ENCODE results near the gene ATP8A2.
"Not testable (repeated sequence)": the region's sequence is repeated elsewhere in the genome, so short reads cannot be mapped to it uniquely, and the experiment has no call there.

Gene ATP8A2

DNA sequence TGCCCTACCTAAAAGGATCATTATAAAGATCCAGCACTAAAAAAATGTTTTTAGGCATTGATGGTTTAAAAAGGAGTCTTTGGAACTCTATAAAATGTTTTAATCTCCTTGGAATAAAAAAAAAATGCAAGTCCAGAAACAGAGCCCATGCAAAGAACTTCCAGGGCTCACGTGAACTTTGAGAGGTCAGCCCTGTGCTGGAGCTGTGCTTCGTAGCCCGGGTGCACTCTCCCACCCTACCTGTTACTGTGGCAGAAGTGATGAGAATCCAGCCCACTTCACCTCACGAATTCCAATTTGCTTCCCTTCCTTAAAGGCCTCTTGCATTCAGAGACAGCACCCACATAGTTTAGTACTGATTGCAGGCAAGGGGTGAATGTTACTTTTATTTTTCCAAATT, 412.3 kb downstream of the ATP8A2 start:
- in situ Hi-C loops (cut with HindIII; ENCODE audit: low sequenced_read_pairs): no loop called here

DNA sequence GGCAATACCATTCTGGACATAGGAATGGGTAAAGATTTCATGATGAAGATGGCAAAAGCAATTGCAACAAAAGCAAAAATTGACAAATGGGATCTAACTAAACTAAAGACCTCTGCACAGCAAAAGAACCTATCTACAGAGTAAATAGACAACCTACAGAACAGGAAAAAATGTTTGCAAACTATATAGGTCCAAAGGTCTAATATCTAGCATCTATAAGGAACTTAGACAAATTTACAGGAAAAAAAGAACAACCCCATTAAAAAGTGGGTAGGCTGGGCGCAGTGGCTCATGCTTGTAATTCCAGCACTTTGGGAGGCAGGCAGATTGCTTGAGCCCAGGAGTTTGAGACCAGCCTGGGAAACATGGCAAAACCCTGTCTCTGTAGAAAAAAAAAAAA, 418.4 kb downstream of the ATP8A2 start:
- in situ Hi-C loops (cut with HindIII; ENCODE audit: low sequenced_read_pairs): not testable (repeated sequence)

DNA sequence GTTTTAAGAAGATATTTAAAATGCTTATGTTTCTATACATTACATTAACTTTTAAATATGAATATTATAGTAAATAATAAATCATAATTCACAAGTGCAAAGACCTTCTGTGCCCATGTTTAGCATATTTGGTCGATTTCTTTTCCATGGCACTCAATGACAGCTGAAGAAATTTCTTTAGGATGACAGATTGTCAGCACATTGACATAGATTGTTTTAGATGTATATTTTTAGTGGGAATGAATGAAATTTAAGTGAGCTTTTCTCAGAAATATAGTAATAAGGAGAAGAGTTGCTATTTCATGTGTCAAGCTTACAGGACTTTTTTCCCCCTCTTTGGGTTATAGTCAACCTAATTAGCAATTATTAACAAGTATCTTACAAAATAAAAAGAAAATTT, 423.5 kb downstream of the ATP8A2 start:
- in situ Hi-C loops (cut with HindIII; ENCODE audit: low sequenced_read_pairs): no loop called here

DNA sequence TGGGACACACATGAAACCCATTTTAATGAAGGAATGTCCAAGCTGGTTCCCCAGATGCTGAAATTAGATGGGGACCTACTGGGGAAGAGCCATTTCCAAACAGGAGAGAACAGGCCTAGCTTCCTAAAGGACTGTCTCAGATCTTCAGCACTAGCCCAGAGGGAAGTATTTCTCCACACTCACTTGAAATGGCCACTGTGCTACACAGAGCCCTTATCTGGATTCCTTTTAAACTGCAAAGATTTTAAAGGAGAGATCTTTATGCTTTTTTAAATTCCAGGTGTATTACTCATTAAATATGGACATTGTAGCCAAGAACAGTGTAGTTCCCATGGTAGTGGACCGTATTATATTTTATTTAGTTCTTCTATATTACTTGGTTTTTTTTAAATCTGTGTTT, 424.7 kb downstream of the ATP8A2 start:
- in situ Hi-C loops (cut with HindIII; ENCODE audit: low sequenced_read_pairs): no loop called here

DNA sequence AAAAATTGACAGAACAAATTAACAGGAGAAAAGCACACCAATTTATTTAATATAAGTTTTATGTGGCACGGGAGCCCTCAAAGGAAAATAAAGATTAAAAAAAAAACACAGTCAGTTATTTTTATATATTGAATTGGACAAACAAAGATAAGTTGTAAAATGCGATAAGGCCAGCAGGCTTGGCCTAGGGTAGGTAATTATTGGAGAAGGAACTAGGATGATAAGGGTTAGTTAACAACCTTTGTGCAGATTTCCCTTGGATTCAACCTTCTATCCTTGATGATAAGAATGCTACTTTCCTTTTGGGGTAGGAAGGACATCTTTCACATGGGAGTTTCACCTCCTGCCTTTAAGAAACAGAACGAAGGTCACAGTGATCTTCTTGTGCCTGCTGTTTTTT, 427.2 kb downstream of the ATP8A2 start:
- in situ Hi-C loops (cut with HindIII; ENCODE audit: low sequenced_read_pairs): no loop called here

DNA sequence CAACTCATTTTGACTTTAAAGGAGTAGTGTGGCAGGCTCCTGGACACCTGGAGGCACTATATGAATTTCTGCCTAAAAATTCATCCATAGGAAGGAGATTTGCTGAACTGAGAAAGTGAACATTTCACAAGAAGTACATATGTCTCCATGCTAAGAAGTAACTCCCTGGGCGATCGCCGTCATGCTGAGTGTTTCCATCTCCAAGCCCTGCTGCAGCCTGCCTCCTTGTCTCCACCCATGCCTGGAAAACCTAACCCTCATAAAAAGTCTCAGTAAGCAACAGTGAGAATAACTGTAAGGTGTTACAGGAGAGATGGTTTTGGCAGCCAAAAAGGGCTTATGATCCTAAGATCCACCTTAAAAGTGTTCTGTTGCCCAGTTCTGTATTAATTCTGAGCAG, 428.7 kb downstream of the ATP8A2 start:
- in situ Hi-C loops (cut with HindIII; ENCODE audit: low sequenced_read_pairs): no loop called here

DNA sequence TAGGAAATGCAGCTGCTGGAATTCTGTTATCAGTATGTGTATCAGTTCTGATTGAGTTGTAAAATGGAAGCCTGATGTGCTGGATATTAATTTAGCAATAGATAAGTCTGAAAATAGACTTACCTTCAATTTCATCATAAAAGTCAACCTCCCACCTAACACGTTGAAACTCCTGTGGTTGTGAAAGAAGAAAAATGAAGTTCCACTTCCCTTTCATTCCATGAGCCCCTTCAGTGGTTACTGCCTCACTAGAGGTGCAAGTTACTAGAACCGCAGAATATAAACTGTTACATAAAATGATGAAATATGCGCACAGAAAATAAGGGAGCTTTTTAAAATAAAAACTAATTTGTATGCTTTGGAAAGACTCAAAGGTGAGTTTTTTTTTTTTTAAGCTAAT, 430.8 kb downstream of the ATP8A2 start:
- in situ Hi-C loops (cut with HindIII; ENCODE audit: low sequenced_read_pairs): no loop called here

DNA sequence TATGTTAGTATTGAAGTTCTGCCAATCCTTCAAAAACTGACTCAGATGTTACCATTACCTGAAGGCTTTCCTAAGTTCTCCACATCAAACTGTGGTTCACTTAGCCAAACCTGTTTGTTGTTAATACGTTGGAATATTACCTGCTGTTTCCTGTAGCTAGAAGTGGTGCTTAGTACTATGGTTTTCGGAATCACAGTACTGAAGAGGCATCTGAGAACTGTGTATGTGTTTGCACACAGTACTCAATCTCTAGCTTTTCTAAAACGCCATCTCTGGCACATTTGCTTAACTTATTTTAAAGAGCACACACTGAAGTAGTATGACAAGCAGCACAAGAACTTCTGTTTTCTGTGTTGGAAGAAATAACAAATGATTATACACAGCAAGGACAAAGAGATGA, 431.9 kb downstream of the ATP8A2 start:
- in situ Hi-C loops (cut with HindIII; ENCODE audit: low sequenced_read_pairs): no loop called here

DNA sequence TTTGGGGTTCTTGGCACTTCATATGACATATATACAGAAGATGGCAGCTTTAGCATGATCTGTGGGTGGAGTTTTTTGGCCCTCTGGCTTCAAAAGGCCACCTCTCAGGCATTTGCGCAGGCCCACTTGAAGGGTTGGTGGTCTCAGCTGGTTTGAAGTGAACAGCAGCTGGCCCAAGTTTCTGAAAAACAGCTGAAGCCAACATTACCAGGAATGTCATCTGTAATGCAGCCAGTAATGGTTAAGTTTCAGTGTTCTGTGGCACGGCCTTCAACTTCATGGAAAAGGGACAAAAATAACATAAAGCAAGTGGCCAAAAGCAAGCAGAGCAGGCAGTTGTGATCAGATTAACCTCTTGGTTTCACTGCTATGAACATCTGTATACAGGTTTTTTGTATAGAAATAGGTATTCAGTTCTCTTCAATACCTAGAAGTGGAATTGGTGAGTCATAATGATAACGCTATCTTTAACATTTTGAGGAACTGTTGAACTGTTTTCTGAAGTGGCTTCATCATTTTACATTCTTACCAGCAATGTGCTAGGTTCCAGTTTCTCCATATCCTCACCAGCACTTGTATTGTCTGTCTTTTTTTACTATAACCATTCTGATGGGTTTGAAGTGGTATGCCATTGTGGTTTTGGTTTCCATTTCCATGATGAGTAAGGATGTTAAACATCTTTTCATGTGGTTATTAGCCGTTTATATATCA, 434.6 kb downstream of the ATP8A2 start:
- in situ Hi-C loops (cut with HindIII; ENCODE audit: low sequenced_read_pairs): no loop called here

DNA sequence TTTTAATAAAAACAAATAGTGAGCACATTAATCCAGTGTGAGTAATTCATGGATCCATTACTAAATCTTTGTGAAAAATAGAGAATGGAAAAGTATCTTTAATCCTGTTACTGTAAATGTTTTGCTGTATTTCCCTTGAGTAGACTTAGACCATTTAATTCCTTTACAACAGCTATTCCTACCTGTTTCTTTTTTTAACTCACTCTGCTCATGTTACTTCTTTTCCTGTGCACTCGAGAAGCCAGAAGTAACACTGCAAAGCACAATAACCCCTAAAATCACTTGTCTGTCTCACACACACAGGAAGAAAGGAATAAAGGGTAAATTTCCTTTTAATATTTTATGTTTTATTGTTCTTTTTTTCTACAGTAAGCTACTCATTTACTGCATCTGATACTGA, 435.8 kb downstream of the ATP8A2 start:
- in situ Hi-C loops (cut with HindIII; ENCODE audit: low sequenced_read_pairs): no loop called here

DNA sequence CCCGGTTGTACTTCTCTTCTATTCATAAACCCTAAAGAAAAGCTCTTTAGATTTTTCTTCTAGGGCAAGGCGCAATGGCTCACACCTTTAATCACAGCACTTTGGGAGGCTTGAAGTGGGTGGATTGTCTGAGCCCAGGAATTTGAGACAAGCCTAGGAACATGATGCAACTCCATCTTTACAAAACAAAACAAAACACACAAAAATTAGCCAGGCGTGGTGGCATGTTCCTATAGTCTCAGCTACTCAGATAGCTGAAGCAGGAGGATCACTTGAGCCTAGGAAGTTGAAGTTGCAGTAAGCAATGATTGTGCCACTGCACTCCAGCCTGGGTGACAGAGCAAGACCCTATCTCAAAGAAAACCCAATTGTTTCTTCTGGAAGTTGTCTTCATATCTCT, 439.7 kb downstream of the ATP8A2 start:
- in situ Hi-C loops (cut with HindIII; ENCODE audit: low sequenced_read_pairs): no loop called here

DNA sequence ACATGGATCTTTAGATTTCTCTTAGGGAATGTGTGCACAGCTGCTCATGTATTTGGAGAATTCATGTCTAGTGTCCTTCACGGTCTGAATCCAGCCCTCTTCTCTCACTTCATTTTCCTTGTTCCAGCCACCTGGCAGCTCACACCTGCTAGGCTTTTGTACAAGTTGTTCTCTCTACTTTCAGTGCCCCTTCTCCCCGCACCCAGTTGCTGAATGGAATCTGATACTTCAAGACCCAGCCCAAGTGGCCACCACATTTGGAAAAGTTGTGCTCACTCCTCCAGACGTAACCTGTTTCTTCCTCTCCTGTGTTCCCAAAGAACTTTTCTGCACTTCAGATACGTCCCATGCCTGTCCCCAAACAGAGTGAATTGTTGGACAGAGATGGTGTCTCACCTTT, 444.5 kb downstream of the ATP8A2 start:
- in situ Hi-C loops (cut with HindIII; ENCODE audit: low sequenced_read_pairs): no loop called here

DNA sequence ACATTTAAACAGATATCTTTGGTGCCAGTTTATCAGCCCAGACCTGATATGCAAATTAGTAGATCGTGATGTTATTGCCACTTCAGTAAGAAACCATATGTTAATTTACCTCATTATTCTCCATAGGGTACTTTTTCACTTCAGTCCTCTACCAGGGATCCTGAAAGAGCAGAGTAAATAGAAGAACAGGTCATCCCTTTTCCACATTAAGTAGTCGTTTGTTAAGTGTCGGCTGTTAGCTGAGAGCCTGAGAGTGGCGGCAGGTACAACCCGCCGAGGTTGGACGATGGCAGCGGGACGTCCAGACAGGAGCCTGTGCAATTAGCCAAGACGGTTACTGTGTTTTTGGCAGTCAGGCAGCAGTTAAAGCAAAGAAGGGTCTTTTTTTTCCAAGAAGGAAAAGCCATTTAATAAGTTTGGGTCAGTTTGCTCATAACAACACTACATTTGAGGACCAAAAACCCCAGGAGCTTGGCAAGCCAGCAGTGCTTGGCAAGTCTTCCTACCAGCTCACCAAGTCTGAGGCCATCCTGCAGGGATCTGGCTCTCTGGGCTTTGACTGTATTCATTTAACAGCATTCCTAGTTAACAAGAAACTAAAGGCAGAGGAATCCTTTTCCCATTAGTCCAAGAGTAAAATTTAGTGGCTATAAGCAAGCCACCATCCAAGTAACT, 448.2 kb downstream of the ATP8A2 start:
- in situ Hi-C loops (cut with HindIII; ENCODE audit: low sequenced_read_pairs): no loop called here

DNA sequence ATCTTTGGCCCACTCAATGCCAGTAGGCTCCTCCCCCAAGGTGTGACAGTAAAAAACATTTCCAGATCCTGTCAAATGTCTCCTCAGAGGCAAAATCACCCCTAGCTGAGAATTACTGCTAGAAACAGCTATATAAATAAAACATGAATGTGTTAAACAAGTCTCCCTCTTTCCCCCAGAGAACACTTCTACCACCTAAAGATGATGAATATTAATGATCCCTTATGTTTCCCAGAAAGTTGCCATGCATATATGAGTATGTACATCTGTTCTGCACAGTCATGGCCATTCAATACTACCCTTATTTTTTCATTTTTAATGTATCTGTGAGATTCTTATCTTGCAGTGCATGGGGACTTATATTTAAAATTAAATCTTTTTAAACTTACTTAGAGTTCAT, 450.0 kb downstream of the ATP8A2 start:
- in situ Hi-C loops (cut with HindIII; ENCODE audit: low sequenced_read_pairs): no loop called here

DNA sequence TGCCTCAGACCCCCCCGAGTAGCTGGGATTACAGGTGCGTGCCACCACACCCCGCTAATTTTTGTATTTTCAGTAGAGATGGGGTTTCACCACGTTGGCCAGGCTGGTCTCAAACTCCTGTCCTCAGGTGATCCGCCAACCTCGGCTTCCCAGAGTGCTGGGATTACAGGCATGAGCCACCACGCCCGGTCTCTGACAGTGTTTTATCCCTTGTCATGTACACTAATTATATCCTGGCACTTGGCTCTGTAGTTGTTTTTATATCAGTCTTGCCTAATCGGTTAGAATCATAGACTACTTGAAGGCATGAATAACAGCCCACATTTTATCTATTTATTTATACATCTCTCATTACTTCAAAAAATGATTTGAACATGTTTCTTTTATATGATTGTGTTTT, 455.4 kb downstream of the ATP8A2 start:
- in situ Hi-C loops (cut with HindIII; ENCODE audit: low sequenced_read_pairs): not testable (repeated sequence)

DNA sequence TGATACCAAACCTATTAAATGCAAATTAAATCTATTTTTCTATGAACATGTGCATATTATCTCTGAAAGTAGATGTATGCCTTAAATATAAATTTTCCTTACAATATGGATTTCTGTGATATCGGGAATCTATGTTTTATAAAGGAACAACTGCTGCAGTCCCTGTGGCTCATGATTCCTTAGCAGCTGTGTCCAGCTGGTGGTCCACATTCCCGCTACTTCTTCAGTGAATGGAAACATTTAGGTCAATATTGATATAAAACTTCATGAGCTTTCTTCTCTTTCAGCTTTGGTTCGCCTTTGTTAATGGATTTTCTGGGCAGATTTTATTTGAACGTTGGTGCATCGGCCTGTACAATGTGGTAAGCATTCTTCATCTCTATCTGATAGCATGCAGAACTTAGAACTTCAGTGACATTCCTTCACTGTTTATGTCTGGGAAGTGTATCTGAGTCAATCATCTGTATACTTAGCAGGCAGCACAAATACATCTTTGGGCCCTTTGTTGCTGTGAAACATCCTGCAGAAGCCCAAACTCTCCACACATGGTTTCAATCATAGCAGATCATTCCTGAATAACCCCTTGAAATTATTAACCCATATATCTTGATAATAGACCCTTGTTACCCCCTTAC, 456.2 kb downstream of the ATP8A2 start:
- in situ Hi-C loops (cut with HindIII; ENCODE audit: low sequenced_read_pairs): no loop called here

DNA sequence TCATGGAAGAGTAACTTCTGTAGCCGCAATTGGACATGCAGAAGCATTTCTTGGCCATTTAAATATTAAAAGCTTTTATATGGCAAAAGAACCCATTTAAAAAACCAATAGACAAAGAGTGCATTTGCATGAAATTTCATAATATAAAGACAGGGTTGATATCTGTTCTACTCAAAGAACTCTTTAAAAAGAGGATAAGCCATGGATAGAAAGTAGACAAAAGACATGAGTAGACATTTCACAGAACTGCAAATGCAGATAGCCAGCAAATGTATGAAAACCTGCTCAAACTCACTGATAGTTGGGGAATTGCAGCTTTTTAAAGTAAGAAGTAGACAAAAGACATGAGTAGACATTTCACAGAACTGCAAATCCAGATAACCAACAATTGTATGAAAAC, 462.0 kb downstream of the ATP8A2 start:
- in situ Hi-C loops (cut with HindIII; ENCODE audit: low sequenced_read_pairs): no loop called here

DNA sequence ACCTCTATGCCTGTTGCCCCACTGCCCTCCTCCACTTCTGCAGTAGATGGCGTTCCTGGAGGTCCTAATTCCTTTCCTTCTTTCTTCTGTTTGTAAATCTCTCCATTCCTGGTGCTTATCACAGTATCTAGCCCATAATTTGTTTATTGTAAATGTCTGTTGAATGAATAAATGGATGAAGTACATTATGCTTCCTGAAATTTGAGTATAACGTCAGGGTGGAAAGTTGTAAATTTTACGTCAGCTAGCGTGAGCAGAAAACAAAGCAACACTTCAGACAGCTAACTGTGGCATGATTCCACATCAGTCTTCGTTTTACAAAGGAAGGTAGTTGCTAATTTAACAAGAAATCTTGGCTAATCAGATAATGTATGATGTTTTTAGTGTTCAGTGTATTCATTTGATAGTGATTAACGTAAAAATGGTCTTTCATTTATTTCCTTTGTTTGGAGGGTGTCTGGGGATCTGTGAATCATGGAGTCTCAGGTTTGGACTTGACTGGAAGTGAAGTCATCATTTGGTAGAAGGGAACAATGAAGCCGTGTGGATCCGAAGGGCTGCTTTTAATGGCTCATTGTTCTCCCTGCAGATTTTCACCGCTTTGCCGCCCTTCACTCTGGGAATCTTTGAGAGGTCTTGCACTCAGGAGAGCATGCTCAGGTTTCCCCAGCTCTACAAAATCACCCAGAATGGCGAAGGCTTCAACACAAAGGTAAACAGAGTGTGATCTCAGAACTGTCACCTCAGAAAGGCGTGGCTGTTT, 465.0 kb downstream of the ATP8A2 start:
- in situ Hi-C loops (cut with HindIII; ENCODE audit: low sequenced_read_pairs): no loop called here

DNA sequence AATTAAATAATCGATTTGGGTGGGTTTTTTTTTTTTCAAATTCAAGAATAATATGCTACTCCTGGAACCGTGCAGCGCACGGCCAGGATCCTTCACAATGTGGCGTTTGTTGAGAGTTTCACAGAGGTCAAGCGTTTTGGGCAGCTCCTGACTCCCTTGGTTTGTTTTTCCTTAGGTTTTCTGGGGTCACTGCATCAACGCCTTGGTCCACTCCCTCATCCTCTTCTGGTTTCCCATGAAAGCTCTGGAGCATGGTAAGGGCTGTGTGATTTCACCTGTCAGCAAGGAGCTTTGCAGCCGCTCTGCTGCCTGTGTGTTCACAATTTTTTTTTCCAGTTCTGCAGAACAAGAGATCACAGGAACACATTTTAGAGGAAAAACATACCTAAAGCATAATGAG, 467.6 kb downstream of the ATP8A2 start:
- in situ Hi-C loops (cut with HindIII; ENCODE audit: low sequenced_read_pairs): no loop called here

DNA sequence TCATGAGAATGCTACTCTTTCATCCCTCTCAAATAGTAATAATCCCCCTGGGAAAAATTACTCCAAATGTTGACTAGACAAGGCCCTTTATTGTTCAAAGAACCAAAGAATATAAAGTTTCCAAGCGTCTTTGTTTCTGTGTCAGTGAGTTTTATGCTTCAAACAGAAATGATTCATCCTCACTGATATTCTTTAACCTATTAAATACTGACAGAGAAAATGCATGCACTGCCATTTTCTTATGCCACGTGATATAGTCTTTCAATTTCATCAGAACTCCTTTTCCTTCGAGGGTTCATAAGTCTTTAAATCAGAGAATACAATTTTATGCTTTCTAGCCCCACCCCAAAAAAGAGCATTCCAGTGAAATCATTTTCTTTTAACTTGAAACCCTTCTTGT, 468.5 kb downstream of the ATP8A2 start:
- in situ Hi-C loops (cut with HindIII; ENCODE audit: low sequenced_read_pairs): no loop called here

DNA sequence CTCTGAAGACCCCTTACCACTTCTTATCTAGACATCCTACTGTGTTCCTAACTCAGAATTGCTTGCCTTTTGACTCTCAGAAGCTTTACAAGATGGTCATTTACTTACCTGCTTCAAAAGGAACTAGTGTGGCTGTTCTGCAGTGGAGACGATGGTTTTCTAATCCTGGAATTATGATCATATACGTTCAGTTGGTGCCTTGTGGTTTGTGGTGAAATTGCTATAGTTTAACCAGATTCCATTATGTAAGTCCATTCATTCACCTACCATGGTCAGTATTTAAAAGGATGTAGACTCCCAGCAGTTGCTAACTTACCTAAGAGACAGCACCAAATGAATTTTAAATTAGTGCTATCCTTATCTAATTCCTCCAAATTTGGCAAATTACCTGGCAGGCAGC, 469.2 kb downstream of the ATP8A2 start:
- in situ Hi-C loops (cut with HindIII; ENCODE audit: low sequenced_read_pairs): no loop called here

DNA sequence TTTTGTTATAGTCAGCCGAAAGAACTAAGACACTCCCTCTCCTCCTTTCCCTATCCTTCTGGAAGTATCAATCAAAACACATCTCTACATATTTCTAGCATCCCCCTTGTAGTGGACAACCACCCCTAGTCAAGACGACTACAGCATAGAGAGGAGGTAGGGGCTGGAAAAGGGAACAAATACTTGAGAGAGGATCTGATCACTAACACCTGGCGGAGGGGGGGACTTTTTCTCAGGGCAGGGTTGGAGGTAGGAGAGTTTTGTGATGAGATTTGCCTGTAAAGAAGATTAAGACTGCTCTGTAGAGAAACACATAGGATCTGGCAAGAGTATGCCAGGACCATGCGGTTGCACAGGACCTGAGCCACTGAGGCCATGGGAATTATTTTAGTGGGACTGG, 471.9 kb downstream of the ATP8A2 start:
- in situ Hi-C loops (cut with HindIII; ENCODE audit: low sequenced_read_pairs): no loop called here

Measured in DLD1 (cell line).